GM06990 (cell line): ENCODE results near the gene CFLAR.
A peak's percentile ranks its signal among the peaks of the same experiment; 100 is the strongest.

Source experiments
- DNase-seq: peaks from one replicate; pipeline ENCODE4 v3.0.0-alpha.2; 2011; ENCODE audit not compliant: insufficient read length; ENCODE audit errors: extremely low read depth
- H3K27me3 ChIP-seq: replicated peaks from 2 replicates; pipeline ENCODE4 v1.6.0; 2011; ENCODE audit warnings: low read length; ENCODE audit not compliant: control insufficient read depth, insufficient read depth
- H3K36me3 ChIP-seq: 2 replicates; pipeline ENCODE4 v1.5.1; 2011; ENCODE audit warnings: low read length; ENCODE audit not compliant: control insufficient read depth, insufficient read depth
- H3K4me3 ChIP-seq: replicated peaks from 2 replicates; pipeline ENCODE4 v1.5.1; 2011; ENCODE audit warnings: low read depth, mild to moderate bottlenecking, control low read depth, low read length
- CTCF ChIP-seq: IDR thresholded peaks from 2 replicates; pipeline ENCODE4 v1.5.1; 2011; ENCODE audit warnings: low read length, control low read depth, mild to moderate bottlenecking, inconsistent platforms; ENCODE audit not compliant: insufficient read depth, poor library complexity, severe bottlenecking

The CFLAR gene

GRCh38 chr2:201116115-201116958 is at the start of gene CFLAR:
TSS of gene CFLAR (plus strand) at chr2:201116164. CDS start at chr2:201129866, 13,702 bp downstream.
- H3K36me3 ChIP-seq = no peaks in the 10 kb centered on the region
- H3K27me3 ChIP-seq = no peaks in the 10 kb centered on the region
- H3K4me3 ChIP-seq = peak within 1 kb of the TSS; percentile 96
- TF ChIP-seq CTCF = no peak
- peak; percentile 89 for DNase-seq

- TF ChIP-seq CTCF = no peak
- Histone ChIP-seq H3K36me3 (no peaks in the 10 kb centered on the region; the same call in none of the 2 replicates), H3K4me3 (peak overlapping the region; percentile 95), H3K27me3 (no peaks in the 10 kb centered on the region)
- DNase-seq = no peak
Observed at GRCh38 chr2:201070948-201071478, 45.0 kb upstream of the CFLAR start.

- H3K36me3 ChIP-seq = no peaks in the 10 kb centered on the region; the same call in none of the 2 replicates
- H3K4me3 ChIP-seq = peak within 1 kb of the TSS; percentile 95
- peak; percentile 90 for DNase-seq
- H3K27me3 ChIP-seq = no peaks in the 10 kb centered on the region
- TF ChIP-seq CTCF = peak; percentile 26
Observed at GRCh38 chr2:201071479-201072200, 44.3 kb upstream of the CFLAR start, which contains the start of the genes HYCC2 and NDUFB3. TSS of gene HYCC2 (minus strand) at chr2:201071671. CDS start at chr2:201024009, 47,662 bp downstream. TSS of gene NDUFB3 (plus strand) at chr2:201072001. CDS start at chr2:201078883, 6,882 bp downstream.

GRCh38 chr2:201072201-201072530 is 43.8 kb upstream of the CFLAR start:
- Histone ChIP-seq H3K4me3 (peak overlapping the region; percentile 95), H3K36me3 (no peaks in the 10 kb centered on the region), H3K27me3 (no peaks in the 10 kb centered on the region)
- DNase-seq = no peak
- TF ChIP-seq CTCF = no peak

- Histone ChIP-seq H3K4me3 (peak overlapping the region; percentile 95), H3K36me3 (no peaks in the 10 kb centered on the region), H3K27me3 (no peaks in the 10 kb centered on the region)
- DNase-seq = no peak
- no peak for TF ChIP-seq CTCF
Observed at GRCh38 chr2:201073071-201073470, 42.9 kb upstream of the CFLAR start.
